GM18907 (cell line): ENCODE measurements around the gene VSTM2A.
"Not testable (repeated sequence)": the region's sequence is repeated elsewhere in the genome, so short reads cannot be mapped to it uniquely, and the experiment has no call there.

ENCODE experiments used
- ATAC-seq: cut with Tn5 transposase; IDR thresholded peaks from one replicate; pipeline ENCODE4 v1.9.1; 2021; ENCODE audit warnings: mild to moderate bottlenecking, moderate library complexity; ENCODE audit not compliant: unreplicated experiment

The VSTM2A gene

GRCh38 chr7:54541669-54542625 is at the start of gene VSTM2A:
VSTM2A (plus strand) TSS chr7:54542375; CDS start chr7:54542731, 356 bp downstream.
- no peak for ATAC-seq

- ATAC-seq: not testable (repeated sequence)
Measured at GRCh38 chr7:54504531-54504930, 37.6 kb upstream of the VSTM2A start.

DNA sequence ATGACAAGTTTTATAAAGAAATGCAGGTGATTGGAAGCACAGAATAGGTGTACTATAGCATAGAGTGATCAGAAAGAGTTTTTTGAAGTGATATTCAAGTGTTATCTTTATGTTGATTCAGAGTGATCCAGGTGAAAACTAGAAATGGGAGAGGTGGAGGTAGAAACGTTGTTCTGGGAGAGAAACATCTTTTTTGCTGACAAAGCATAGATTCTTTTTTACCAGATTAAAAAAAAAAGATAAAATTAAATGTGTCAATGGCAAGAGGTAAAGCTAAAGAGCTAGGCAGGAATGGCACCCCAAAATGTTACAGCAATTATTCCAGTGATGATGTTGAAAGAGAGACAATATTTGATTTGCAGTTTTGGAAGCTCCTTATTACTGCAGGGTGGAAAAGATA is 12.6 kb upstream of the VSTM2A start:
- no peak for ATAC-seq

GRCh38 chr7:54538122-54538521 is 4.1 kb upstream of the VSTM2A start:
- ATAC-seq: no peak

- no peak for ATAC-seq
Measured at GRCh38 chr7:54543051-54543488, 895 bp downstream of the VSTM2A start.

DNA sequence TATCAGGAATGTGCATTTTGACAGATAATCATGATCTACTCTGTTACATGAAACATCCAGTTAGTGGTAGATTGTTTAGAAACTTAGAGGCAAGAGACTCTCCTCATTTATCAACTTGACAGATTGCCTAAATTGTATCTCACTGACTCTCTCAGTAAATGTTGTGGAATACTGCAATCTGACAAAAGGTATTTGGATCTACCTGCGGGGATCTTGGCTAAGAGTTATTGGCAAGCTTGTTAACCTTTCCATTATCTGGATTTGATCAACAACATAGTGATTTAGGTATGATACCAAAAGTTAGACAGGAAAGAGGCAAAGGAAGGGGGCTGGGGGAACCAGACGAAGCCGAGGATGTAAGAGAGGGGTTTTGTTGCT is 2.0 kb downstream of the VSTM2A start:
- no peak for ATAC-seq

- ATAC-seq: no peak
Measured at GRCh38 chr7:54544527-54545240, 2.5 kb downstream of the VSTM2A start.

GRCh38 chr7:54545241-54545563 is 3.0 kb downstream of the VSTM2A start:
- no peak for ATAC-seq

DNA sequence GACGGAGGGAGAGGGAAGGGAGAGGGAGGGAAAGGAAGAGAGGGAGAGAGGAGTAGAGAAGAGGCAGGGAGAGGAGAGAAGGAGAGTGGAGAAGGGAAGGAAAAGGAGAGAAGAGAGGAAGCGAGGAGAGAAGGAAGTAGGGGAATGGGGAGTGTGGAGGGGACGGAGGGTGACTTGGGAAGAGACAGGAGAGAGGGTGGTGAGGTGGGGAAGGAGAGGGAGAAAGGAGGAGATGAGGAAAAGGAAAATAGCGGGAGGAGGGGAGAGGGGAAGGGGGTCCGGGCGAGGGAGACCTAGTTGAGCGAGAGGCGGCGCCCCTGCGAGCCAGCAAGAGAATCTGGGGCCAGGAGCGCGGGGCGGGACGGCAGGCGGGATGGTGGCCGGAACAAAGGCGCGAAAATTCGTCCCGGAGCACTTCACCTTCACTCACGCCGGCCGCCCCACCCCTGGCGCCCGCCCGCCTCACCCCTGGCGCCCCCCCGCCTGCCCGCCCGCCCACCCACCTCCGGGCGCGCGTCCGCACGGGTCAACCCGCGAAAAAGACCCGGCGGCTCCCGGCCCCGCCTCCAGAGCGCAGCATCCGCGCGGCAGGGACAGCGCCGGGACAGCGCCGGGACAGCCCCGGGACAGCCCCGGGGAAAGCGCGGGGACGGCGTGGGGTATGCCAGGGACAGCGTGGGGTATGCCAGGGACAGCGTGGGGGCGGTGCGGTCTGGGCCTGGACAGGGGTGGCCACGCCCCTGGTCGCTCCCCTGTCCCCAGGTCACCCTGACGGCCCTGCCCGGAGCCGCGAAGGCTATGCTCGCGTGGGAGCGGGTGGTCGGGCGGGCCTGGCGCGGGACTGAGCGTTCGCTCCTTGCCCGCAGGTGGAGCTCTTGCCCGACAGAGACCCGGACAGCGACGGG is 4.2 kb downstream of the VSTM2A start:
- no peak for ATAC-seq

- no peak for ATAC-seq
Measured at GRCh38 chr7:54546986-54547314, 4.8 kb downstream of the VSTM2A start.

GRCh38 chr7:54550471-54550870 is 8.3 kb downstream of the VSTM2A start:
- ATAC-seq: no peak

GRCh38 chr7:54556121-54556520 is 13.9 kb downstream of the VSTM2A start:
- no peak for ATAC-seq

DNA sequence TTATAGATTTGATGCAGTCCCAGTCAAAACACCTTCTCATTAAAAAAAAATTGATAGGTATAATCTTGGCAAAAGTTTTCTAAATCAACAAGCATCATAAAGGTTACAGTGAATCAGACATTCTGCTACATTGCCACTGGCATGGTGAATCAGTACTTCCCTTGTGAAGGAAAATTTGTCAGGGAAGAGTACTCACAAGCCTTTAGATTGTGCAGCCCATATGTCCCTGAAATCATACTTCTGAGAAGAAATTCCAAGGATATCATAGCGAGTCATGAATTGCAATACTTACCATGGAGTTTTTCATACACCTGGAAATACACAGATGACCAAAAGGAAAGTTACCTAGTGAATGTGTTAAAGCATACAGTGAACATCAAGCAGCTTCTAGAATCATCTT is 17.2 kb downstream of the VSTM2A start:
- no peak for ATAC-seq

GRCh38 chr7:54560198-54560597 is 18.0 kb downstream of the VSTM2A start:
- ATAC-seq: no peak

- no peak for ATAC-seq
Measured at GRCh38 chr7:54560723-54561122, 18.5 kb downstream of the VSTM2A start.

- ATAC-seq: no peak
Measured at GRCh38 chr7:54563329-54563916, 21.2 kb downstream of the VSTM2A start.

DNA sequence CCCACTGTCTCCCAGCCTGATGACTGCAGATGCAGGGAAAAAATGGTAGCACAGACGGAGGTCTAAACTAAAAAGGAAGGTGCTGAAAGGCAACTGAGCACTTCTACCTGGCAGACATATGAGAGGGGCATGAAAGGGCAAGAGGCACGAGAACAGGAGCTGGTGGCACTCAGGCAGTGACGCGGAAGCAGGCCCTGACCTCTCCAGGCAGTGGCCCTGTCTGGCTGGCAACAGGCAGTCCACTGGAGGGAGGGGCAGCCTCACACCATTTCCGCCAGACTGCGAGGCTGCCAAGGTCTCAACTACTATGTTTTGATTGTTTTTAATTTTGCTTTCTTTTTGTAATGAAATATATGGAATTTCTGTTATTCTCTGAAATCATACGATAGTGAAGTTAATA is 23.3 kb downstream of the VSTM2A start:
- no peak for ATAC-seq

- no peak for ATAC-seq
Measured at GRCh38 chr7:54581511-54581910, 39.3 kb downstream of the VSTM2A start.

DNA sequence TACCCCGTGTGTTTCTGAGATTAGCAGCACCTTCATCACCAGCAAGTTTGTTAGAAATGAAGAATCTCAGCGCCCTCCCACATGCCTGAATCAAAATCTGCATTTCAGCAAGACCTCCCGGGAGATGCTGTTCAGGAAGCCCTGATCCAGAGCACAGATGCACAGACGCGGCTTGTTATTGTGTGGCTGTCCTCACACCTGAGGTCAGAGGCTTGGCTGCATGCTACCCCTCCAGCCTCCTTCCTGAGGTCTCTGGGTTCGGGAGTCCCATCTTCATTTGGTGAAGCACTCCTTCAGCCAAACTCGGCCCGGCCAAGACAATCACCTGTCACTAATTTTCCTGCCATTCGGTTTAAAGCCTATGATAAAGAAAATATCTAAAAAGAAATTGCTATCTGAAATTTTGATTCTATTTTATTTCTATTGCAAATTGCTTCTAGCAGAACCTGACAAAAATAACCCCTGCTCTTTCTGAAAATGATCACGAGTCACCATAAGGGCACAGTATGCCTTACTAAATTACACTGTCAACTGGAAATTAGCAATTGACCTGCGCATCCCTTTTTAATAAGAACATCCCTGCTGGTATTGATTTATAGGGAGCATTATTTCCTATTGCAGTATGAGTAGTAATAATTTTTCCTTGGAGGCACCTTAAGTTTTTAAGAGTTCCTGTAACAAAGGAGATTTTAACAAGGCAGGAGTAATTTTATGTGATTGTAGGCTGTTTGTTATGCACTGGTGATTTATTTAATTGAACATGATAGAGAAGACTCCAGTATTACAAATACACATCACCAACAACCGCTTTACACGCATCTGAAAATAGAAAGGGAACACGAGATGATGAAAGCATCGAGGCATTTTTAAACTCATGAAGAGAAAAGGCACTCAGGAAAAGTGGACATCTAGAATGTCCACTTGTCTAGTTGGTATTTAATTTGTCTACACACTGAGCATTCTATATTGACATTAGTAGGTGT is 49.5 kb downstream of the VSTM2A start:
- no peak for ATAC-seq

GRCh38 chr7:54596747-54597146 is 54.6 kb downstream of the VSTM2A start:
- ATAC-seq: peak; percentile 85
